ENCODE data around the gene ZNF407.

The ZNF407 gene

GRCh38 chr18:75049455-75049789 is 451.8 kb downstream of the ZNF407 start:
- no peak for DNase-seq (ENCODE audit: low spot score)
- no peak for TF ChIP-seq CTCF (IDR thresholded peaks at IDR 0.05; ENCODE audit: extremely low read depth, insufficient read depth, missing control alignments)
- in situ Hi-C loops (cut with MboI; ENCODE audit: low pct_unique_long_range_greater_than_20kb, low sequenced_read_pairs, unreplicated experiment): no loop called here

DNA sequence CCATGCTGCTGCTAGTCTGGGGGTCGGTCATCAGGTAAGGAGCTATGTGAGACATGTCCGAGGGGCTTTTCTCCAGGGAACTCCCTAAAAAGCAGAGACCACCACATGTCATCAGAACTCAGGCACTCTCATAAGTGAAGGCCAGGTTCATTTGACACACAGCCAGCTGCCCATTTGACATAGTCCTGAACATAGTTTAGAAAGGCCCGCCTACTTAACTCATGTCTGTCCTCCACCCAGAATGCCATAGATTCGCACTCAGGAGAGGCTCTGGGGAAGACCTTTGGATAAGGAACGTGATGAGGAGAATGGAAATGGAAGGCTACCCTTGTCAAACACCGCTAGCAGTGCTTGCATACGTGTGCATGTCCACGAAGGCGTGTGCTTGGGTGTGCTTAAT is 454.1 kb downstream of the ZNF407 start:
- no peak for TF ChIP-seq CTCF (IDR thresholded peaks at IDR 0.05; ENCODE audit: extremely low read depth, insufficient read depth, missing control alignments)
- no peak for DNase-seq (ENCODE audit: low spot score)
- in situ Hi-C loops (cut with MboI; ENCODE audit: low pct_unique_long_range_greater_than_20kb, low sequenced_read_pairs, unreplicated experiment): no loop called here

GRCh38 chr18:75052475-75052874 is 454.8 kb downstream of the ZNF407 start:
- TF ChIP-seq CTCF (IDR thresholded peaks at IDR 0.05; ENCODE audit: extremely low read depth, insufficient read depth, missing control alignments): no peak
- no peak for DNase-seq (ENCODE audit: low spot score)
- in situ Hi-C loops (cut with MboI; ENCODE audit: low pct_unique_long_range_greater_than_20kb, low sequenced_read_pairs, unreplicated experiment): no loop called here

DNA sequence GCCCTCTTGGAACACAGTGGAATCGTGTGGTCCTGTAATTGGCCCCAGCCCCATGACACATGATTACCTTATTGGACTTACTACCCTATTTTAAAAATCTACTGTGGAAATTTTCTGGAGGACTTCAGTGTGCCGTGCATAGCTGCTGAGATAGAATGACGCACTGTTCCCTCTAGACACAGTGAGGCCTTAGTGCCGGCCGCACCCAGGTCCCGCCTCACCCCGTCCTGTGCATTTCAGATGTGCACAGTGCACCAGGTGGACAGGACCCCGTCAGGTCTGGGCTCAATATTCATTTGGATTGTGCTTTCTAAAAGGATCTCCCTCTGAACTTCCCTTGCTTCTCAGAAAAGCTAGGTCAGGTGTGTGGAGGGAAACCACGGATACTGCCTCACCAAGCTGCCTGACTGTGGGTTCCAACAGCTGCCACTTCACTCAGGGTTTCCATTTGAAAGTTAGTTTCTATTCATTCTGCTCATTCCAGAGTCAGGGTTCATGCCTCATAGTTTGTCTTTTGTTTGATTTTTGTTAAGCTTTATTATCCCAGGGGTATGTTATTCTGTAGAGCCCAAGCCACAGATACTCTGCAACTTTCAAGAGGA is 455.5 kb downstream of the ZNF407 start:
- in situ Hi-C loops (cut with MboI; ENCODE audit: low pct_unique_long_range_greater_than_20kb, low sequenced_read_pairs, unreplicated experiment): no loop called here
- TF ChIP-seq CTCF (IDR thresholded peaks at IDR 0.05; ENCODE audit: extremely low read depth, insufficient read depth, missing control alignments): no peak
- DNase-seq (ENCODE audit: low spot score): no peak

- in situ Hi-C loops (cut with MboI; ENCODE audit: low pct_unique_long_range_greater_than_20kb, low sequenced_read_pairs, unreplicated experiment): no loop called here
- no peak for DNase-seq (ENCODE audit: low spot score)
- TF ChIP-seq CTCF (IDR thresholded peaks at IDR 0.05; ENCODE audit: extremely low read depth, insufficient read depth, missing control alignments): no peak
These were observed 456.4 kb downstream of the ZNF407 start for GRCh38 chr18:75054046-75054445.

DNA sequence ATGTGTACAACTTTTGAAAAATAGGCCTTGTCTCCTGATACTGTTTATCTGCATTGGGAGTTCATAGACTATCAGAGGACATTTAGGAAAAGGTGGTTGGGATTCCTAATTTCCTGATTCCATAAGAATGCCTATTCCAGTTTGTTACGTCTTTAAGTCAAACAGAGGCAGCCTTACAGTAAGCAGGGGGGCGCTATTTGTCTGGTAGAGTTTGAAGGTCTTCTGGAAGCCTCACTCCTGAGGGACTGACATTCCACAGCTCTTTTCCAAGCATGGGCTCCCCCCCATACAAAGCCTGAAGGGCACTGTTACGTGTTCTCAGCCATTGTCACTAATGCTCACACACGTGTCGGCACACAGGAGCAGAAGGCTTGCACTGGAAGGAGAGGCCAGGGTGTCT is 456.9 kb downstream of the ZNF407 start:
- no peak for DNase-seq (ENCODE audit: low spot score)
- TF ChIP-seq CTCF (IDR thresholded peaks at IDR 0.05; ENCODE audit: extremely low read depth, insufficient read depth, missing control alignments): no peak
- in situ Hi-C loops (cut with MboI; ENCODE audit: low pct_unique_long_range_greater_than_20kb, low sequenced_read_pairs, unreplicated experiment): no loop called here
